ENCODE results near the gene FCHO2. TPM values are rescaled to one million over a fixed set of nuclear protein-coding genes. Genes with fewer than 3 reads are reported as not detected.

The FCHO2 gene
- total and polyA plus RNA-seq, 2 donors (not counting 3 experiments of a cell fraction or from before 2014, with no cell fraction given), result 12.0 to 25.2 TPM

DNA sequence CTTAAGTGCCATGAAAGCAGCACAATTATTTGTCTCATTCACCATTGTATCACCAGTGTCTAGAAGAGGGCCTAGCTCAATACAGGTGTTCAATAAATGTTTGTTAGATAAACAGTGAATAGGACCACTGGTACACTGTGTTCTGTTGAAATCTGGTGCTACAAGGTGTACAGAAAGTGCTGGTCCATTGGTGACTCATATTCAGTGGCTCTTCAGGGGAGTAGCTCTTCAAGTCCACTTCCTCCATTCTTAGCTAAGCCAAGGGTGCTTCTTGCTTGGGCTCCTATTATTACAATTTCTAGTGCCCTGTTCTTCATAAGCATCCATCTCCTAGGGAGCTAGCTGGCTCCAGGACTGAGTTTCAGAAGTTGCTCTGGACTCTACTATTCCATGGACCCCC lies 6.4 kb upstream of the FCHO2 start:
- TF ChIP-seq GATA2 (IDR thresholded peaks at IDR 0.05; ENCODE audit: insufficient read depth, insufficient read length, low read depth, low read length) (no peak), POLR2A (IDR thresholded peaks at IDR 0.05; ENCODE audit: low read depth, low read length) (no peak), MYC (IDR thresholded peaks at IDR 0.05; ENCODE audit: low read depth, low read length) (no peak), EZH2 (IDR thresholded peaks at IDR 0.05; ENCODE audit: borderline replicate concordance, low read depth, low read length, severe bottlenecking) (no peak), POLR2AphosphoS5 (IDR thresholded peaks at IDR 0.05; ENCODE audit: insufficient read depth, low read depth, low read length) (no peak), CTCF (IDR thresholded peaks at IDR 0.05; ENCODE audit: extremely low read depth in 1 of 2, insufficient read depth in 1 of 2, low read depth in 1 of 2, low read length in 2 of 2) (no peak), JUN (IDR thresholded peaks at IDR 0.05; ENCODE audit: borderline replicate concordance, insufficient read depth, insufficient read length, low read depth) (no peak), FOS (IDR thresholded peaks at IDR 0.05; ENCODE audit: borderline replicate concordance, insufficient read depth, low read length) (no peak)
- TF ChIP-seq, protein P1, sequence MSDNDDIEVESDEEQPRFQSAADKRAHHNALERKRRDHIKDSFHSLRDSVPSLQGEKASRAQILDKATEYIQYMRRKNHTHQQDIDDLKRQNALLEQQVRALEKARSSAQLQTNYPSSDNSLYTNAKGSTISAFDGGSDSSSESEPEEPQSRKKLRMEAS (IDR thresholded peaks at IDR 0.05; ENCODE audit: insufficient read depth, insufficient read length), result no peak
- Histone ChIP-seq H2AFZ (ENCODE audit: low read depth, low read length) (no peak overlapping the region), H3K79me2 (ENCODE audit: control insufficient read depth, insufficient read depth, low read length) (no peaks in the 10 kb centered on the region), H4K20me1 (replicated peaks; ENCODE audit: control insufficient read depth, extremely low read depth, insufficient read depth, low read length) (no peaks in the 10 kb centered on the region), H3K27me3 (ENCODE audit: control insufficient read depth in 2 of 2, insufficient read depth in 2 of 2, low read length in 2 of 2) (no peaks in the 10 kb centered on the region), H3K4me1 (ENCODE audit: control insufficient read depth, extremely low read depth, insufficient read depth, low read length) (peaks cover 22% of the 10 kb centered on the region), H3K4me3 (replicated peaks in 1 of 3; ENCODE audit: insufficient read depth in 1 of 3, low read depth in 1 of 3, low read length in 3 of 3) (no peak overlapping the region), H3K9me3 (replicated peaks; ENCODE audit: control insufficient read depth, insufficient read depth, low read length) (no peaks in the 10 kb centered on the region), H3K4me2 (ENCODE audit: insufficient read depth, low read length) (no peak overlapping the region), H3K9ac (replicated peaks; ENCODE audit: extremely low read depth, insufficient read depth, low read length) (no peak overlapping the region), H3K27ac (ENCODE audit: insufficient read depth, low read depth, low read length) (no peak overlapping the region), H3K9me1 (replicated peaks; ENCODE audit: control insufficient read depth, extremely low read depth, insufficient read depth, low read length) (no peaks in the 10 kb centered on the region), H3K36me3 (ENCODE audit: control insufficient read depth in 2 of 2, extremely low read depth in 1 of 2, insufficient read depth in 2 of 2, low read length in 2 of 2) (no peaks in the 10 kb centered on the region)
- CTCF ChIA-PET, result no interaction called here
- intact Hi-C loops (cut with micrococcal nuclease), result no loop called here
- dilution Hi-C loops (cut with MboI; ENCODE audit: extremely low pct_ligation_motif_present, low sequenced_read_pairs), result no loop called here
- FAIRE-seq (no peak), DNase-seq (ENCODE audit: low read depth, low spot score) (no peak)
- POLR2A ChIA-PET, result no interaction called here
- no TSS peak for BruUV-seq (replicated peaks)
